Lung (tissue), 12 donors: ENCODE measurements around the gene CNPY4. TPM values are rescaled to one million over a fixed set of nuclear protein-coding genes. Genes with fewer than 3 reads are reported as not detected.
A peak's percentile ranks its signal among the peaks of the same experiment; 100 is the strongest.

Experiments
- ATAC-seq: fragments of 200-7000 bp; cut with Tn5 transposase; one replicate; pipeline ENCODE4 v1.9.1; 2020; ENCODE audit warnings: moderate number of reproducible peaks; ENCODE audit not compliant: insufficient read depth, low FRiP score
- DNase-seq, 3 donors: peaks; one replicate each; pipeline ENCODE4 v3.0.0-alpha.2; 2013 to 2017
- H3K27ac ChIP-seq, 2 donors: one replicate each; pipeline ENCODE4 v1.5.1; 2013; ENCODE audit warnings: mild to moderate bottlenecking in 2 of 2, moderate library complexity in 2 of 2, control low read depth in 1 of 2, inconsistent platforms in 1 of 2, low read depth in 1 of 2, low read length in 1 of 2
- H3K27me3 ChIP-seq, 3 donors: one replicate each; pipeline ENCODE4 v1.5.1; 2013; ENCODE audit warnings: low read length in 2 of 3; ENCODE audit not compliant: control insufficient read depth in 3 of 3, insufficient read depth in 3 of 3
- H3K36me3 ChIP-seq, 4 donors: one replicate each; pipeline ENCODE4 v1.5.1; 2013; ENCODE audit warnings: low read length in 4 of 4, mild to moderate bottlenecking in 1 of 4, moderate library complexity in 1 of 4; ENCODE audit not compliant: control insufficient read depth in 4 of 4, insufficient read depth in 4 of 4
- H3K4me1 ChIP-seq, 5 donors: one replicate each; pipeline ENCODE4 v1.5.1; 2013; ENCODE audit warnings: low read length in 5 of 5, mild to moderate bottlenecking in 2 of 5, moderate library complexity in 1 of 5; ENCODE audit not compliant: control insufficient read depth in 5 of 5, insufficient read depth in 5 of 5
- H3K4me3 ChIP-seq: one replicate; pipeline ENCODE4 v1.5.1; 2013; ENCODE audit warnings: mild to moderate bottlenecking, control low read depth, moderate library complexity
- H3K9ac ChIP-seq, 2 donors: one replicate each; pipeline ENCODE4 v1.5.1; 2013; ENCODE audit warnings: low read length in 2 of 2, control low read depth in 1 of 2; ENCODE audit not compliant: insufficient read depth in 1 of 2
- H3K9me3 ChIP-seq, 4 donors: one replicate each; pipeline ENCODE4 v1.5.1; 2013; ENCODE audit warnings: low read length in 3 of 4, mild to moderate bottlenecking in 1 of 4, moderate library complexity in 1 of 4; ENCODE audit not compliant: control insufficient read depth in 4 of 4, insufficient read depth in 3 of 4
- WGBS, 2 donors: extraction: QIAGEN DNeasy Blood & Tissue Kit; methylation state at CpG; one replicate each; pipeline ENCODE4 v1.1.7; 2013; 5-methylcytosine and 5-hydroxymethylcytosine counted together
- polyA plus RNA-seq, 2 donors: library from polyadenylated mRNA; stranded (reverse); fragments of 200-250 nt; gene quantifications; one replicate each; pipeline ENCODE4 v1.2.1, GENCODE V29; 2013
- total RNA-seq, 2 donors: library from RNA; depleted of rRNA in 1 of 2; stranded (reverse); fragments of >200 nt in 1 of 2; gene quantifications; one replicate each; pipeline ENCODE4 v1.2.1, GENCODE V29; 2014 to 2021
- TF ChIP-seq, protein P1 (sequence below): IDR thresholded peaks from 2 replicates; pipeline ENCODE4 v1.5.1; 2012; ENCODE audit warnings: mild to moderate bottlenecking; ENCODE audit errors: control extremely low read depth, extremely low read depth
- donor health status: control.
- donor health status: control.
- donor health status: Bipolar disorder and iron deficiency.
- donor health status: healthy.
- donor health status: DM: yes; HTN: yes; CAD: no.

CNPY4 gene
- total and polyA plus RNA-seq, 4 donors: 9.8 to 18.6 (median 11.2) TPM

DNA sequence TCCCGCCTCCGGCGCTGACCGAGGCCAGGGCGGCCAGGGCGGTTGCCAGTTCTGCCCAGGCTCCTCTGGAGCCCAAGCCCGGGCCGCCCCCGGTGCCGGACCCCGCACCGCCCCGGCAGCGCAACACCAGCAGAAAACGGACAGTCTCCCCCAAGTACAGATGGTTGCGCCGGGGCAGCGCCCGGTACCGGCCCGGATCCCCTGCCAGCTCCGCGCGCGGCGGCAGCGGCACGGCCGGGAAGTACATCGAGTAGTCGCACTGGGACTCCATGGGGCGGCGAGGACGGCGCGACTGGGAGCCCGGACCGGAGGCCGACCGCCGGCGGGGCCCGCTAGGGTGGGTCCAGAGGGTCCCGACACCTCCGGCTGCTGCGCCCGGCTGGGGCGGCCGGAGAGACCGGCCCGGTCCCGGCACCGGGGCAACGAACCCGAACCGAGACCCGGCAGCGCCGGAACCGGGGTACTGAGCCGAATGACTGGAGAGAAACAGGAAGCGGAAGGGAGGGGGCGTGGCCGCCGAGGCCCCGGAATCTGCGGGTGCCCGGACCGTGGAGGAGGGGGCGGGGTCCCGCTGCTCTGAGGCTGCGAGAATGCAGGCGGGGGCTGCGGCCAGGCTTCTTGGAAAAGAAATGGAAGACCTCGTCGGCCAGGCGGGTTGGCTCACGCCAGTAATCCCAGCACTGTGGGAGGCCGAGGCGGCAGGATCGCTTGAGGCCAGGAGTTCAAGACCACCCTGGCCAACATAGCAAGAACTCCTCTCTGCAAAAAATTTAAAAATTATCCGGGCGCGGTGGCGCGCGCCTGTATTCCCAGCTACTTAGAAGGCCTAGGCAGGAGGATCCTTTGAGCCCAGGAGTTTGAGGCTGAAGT lies 39.0 kb downstream of the CNPY4 start, which contains the start of gene TRAPPC14:
Gene TRAPPC14 (minus strand): TSS at position 495 of the 870 bp plus-strand sequence. CDS start 224 bp downstream, at position 271.
- H3K27me3 ChIP-seq: no peaks in the 10 kb centered on the region
- H3K27ac ChIP-seq: peak within 1 kb of the TSS; percentile 71 to 84

DNA sequence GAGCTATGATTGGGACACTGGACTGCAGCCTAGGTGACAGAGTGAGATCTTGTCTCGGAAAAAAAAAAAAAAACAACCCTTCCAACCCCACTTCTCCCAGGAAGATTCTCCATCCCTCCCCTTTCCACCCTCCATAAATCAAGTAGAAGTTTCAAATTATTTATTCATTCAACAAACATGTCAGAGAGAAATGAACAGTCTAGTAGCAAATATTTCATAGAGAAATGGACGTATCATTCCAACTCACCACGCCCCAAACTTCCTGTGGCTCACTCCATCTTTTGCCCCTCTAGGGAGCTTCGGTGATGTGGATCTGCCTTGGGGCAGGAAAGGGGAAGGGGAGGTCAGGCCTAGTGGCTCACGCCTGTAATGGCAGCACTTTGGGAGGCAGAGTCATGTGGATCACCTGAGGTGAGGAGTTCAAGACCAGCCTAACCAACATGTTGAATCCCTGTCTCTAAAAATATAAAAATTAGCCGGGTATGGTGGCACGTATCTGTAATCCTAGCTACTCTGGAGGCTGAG lies 39.7 kb downstream of the CNPY4 start:
- Histone ChIP-seq H3K9me3 (no peaks in the 10 kb centered on the region), H3K36me3 (peaks cover 8 to 22% (median 14%) of the 10 kb centered on the region in 4 donors), H3K27me3 (no peaks in the 10 kb centered on the region), H3K9ac (peak overlapping the region in 1 of 2 donors; percentile 34), H3K4me1 (peaks cover 0 to 12% (median 4%) of the 10 kb centered on the region in 5 donors), H3K27ac (peak overlapping the region in 1 of 2 donors; percentile 84), H3K4me3 (no peak overlapping the region)
- DNase-seq (no peak), ATAC-seq (no peak)
- 57 to 59% methylated on average over 7 of the region's 7 CpGs for WGBS, 2 donors
- TF ChIP-seq, protein P1, sequence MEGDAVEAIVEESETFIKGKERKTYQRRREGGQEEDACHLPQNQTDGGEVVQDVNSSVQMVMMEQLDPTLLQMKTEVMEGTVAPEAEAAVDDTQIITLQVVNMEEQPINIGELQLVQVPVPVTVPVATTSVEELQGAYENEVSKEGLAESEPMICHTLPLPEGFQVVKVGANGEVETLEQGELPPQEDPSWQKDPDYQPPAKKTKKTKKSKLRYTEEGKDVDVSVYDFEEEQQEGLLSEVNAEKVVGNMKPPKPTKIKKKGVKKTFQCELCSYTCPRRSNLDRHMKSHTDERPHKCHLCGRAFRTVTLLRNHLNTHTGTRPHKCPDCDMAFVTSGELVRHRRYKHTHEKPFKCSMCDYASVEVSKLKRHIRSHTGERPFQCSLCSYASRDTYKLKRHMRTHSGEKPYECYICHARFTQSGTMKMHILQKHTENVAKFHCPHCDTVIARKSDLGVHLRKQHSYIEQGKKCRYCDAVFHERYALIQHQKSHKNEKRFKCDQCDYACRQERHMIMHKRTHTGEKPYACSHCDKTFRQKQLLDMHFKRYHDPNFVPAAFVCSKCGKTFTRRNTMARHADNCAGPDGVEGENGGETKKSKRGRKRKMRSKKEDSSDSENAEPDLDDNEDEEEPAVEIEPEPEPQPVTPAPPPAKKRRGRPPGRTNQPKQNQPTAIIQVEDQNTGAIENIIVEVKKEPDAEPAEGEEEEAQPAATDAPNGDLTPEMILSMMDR: no peak

More for the DNA sequence above, 39.0 kb downstream of the CNPY4 start, which contains the start of gene TRAPPC14:
- Histone ChIP-seq H3K4me3 (peak within 1 kb of the TSS; percentile 77), H3K4me1 (peaks cover 0 to 12% (median 4%) of the 10 kb centered on the region in 5 donors), H3K9ac (peak within 1 kb of the TSS; percentile 12 to 34), H3K36me3 (peaks cover 8 to 29% (median 17%) of the 10 kb centered on the region in 4 donors), H3K9me3 (no peaks in the 10 kb centered on the region)
- DNase-seq (peak; percentile 90 to 94 (median 93)), ATAC-seq (peak; percentile 91)
- 1% methylated on average over 67 to 87 of the region's 87 CpGs for WGBS, 2 donors
- TF ChIP-seq, protein P1: no peak

DNA sequence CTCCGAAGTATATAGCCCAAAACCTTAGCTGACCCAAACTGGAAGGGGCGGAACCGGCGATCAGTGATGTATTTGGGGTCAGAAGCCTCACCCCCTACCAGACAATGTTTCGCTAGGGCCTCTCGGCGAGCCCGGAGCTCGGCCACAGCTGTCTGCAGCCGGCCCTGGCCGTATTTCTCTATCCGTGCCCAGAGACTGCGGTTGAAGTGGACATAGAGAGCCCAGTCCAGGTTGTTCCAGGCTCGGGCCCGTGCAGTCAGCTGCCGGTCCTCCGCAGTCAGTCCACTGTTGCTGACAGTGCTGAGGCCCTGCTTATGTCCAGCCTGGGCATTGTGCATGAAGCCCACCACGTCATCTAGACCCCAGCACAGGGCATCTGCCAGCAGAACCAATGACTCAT lies 40.6 kb downstream of the CNPY4 start:
- DNase-seq (no peak), ATAC-seq (no peak)
- TF ChIP-seq, protein P1: no peak
- H3K9ac ChIP-seq: no peak overlapping the region
- peaks cover 0 to 12% (median 4%) of the 10 kb centered on the region in 5 donors for H3K4me1 ChIP-seq
- H3K4me3 ChIP-seq: no peak overlapping the region
- H3K36me3 ChIP-seq: peaks cover 8 to 18% (median 12%) of the 10 kb centered on the region in 4 donors
- WGBS, 2 donors: 95% methylated on average over 18 of the region's 18 CpGs
- no peaks in the 10 kb centered on the region for H3K27me3 ChIP-seq
- no peaks in the 10 kb centered on the region for H3K9me3 ChIP-seq
- no peak overlapping the region for H3K27ac ChIP-seq
